ENCODE measurements around the gene NFILZ.

GRCh38 chr19:8610041-8610935 lies 20.1 kb upstream of the NFILZ start, which contains the start of gene ADAMTS10:
- TF ChIP-seq CTCF (conservative IDR thresholded peaks at IDR 0.05 in 1 of 2, IDR thresholded peaks at IDR 0.05 in 1 of 2; ENCODE audit: extremely low read depth in 1 of 2, insufficient read depth in 1 of 2, low read depth in 1 of 2, low read length in 2 of 2) (no peak), EZH2 (IDR thresholded peaks at IDR 0.05; ENCODE audit: borderline replicate concordance, low read length) (no peak)
